SK-N-SH treated with all-trans-retinoic acid at 6 μM for 48 hours (cell line): ENCODE data around the gene NBAS.
"Not testable (repeated sequence)": the region's sequence is repeated elsewhere in the genome, so short reads cannot be mapped to it uniquely, and the experiment has no call there.

Experiments used
- ATAC-seq: fragments of 200-7000 bp; cut with Tn5 transposase; 3 replicates; pipeline ENCODE4 v1.9.1; 2020; ENCODE audit warnings: mild to moderate bottlenecking, moderate library complexity
- ARNTL ChIP-seq: fragments of 450-650 bp; formaldehyde crosslinking; IDR thresholded peaks from 2 replicates; pipeline ENCODE4 v1.5.0; 2020; ENCODE audit warnings: low read depth, mild to moderate bottlenecking, moderate library complexity, borderline replicate concordance
- BACH2 ChIP-seq: fragments of 250-450 bp; sonication (Bioruptor Pico); IDR thresholded peaks from 2 replicates; pipeline ENCODE4 v1.9.0; 2021; ENCODE audit warnings: mild to moderate bottlenecking, borderline replicate concordance
- CREB5 ChIP-seq: fragments of 250-450 bp; sonication (Bioruptor Pico); IDR thresholded peaks from 2 replicates; pipeline ENCODE4 v1.5.1; 2020; ENCODE audit warnings: low read depth, mild to moderate bottlenecking, moderate library complexity
- CSDC2 ChIP-seq: fragments of 250-450 bp; sonication (Bioruptor Pico); IDR thresholded peaks from 2 replicates; pipeline ENCODE4 v1.5.0; 2020; ENCODE audit warnings: mild to moderate bottlenecking, moderate library complexity
- CSRNP3 ChIP-seq: fragments of 250-450 bp; sonication (Bioruptor Pico); IDR thresholded peaks from 2 replicates; pipeline ENCODE4 v1.5.1; 2021; ENCODE audit warnings: mild to moderate bottlenecking, moderate library complexity
- GLIS3 ChIP-seq: fragments of 250-450 bp; sonication (Bioruptor Pico); IDR thresholded peaks from 2 replicates; pipeline ENCODE4 v1.5.0; 2020; ENCODE audit warnings: mild to moderate bottlenecking, moderate library complexity
- ISL1 ChIP-seq: fragments of 250-450 bp; sonication (Bioruptor Pico); IDR thresholded peaks from 2 replicates; pipeline ENCODE4 v2.1.2; 2022; ENCODE audit warnings: mild to moderate bottlenecking, moderate library complexity
- OSR1 ChIP-seq: fragments of 250-450 bp; sonication (Bioruptor Pico); IDR thresholded peaks from 2 replicates; pipeline ENCODE4 v1.8.0; 2022; ENCODE audit warnings: moderate library complexity, mild to moderate bottlenecking, inconsistent platforms
- PATZ1 ChIP-seq: fragments of 250-450 bp; sonication (Bioruptor Pico); IDR thresholded peaks from 2 replicates; pipeline ENCODE4 v1.8.0; 2020; ENCODE audit warnings: mild to moderate bottlenecking, moderate library complexity, borderline replicate concordance
- POU6F1 ChIP-seq: fragments of 250-450 bp; sonication (Bioruptor Pico); IDR thresholded peaks from 2 replicates; pipeline ENCODE4 v1.8.0; 2021; ENCODE audit warnings: low read depth, mild to moderate bottlenecking, moderate library complexity, borderline replicate concordance
- PPARA ChIP-seq: fragments of 250-450 bp; sonication (Bioruptor Pico); IDR thresholded peaks from 2 replicates; pipeline ENCODE4 v1.5.0; 2020; ENCODE audit warnings: mild to moderate bottlenecking, borderline replicate concordance
- RARB ChIP-seq: fragments of 250-450 bp; sonication (Bioruptor Pico); IDR thresholded peaks from 2 replicates; pipeline ENCODE4 v1.8.0; 2021; ENCODE audit warnings: mild to moderate bottlenecking, moderate library complexity
- SNAI2 ChIP-seq: fragments of 250-450 bp; sonication (Bioruptor Pico); IDR thresholded peaks from 2 replicates; pipeline ENCODE4 v1.5.0; 2020; ENCODE audit warnings: mild to moderate bottlenecking, moderate library complexity
- TCF4 ChIP-seq: fragments of 250-450 bp; sonication (Bioruptor Pico); IDR thresholded peaks from 2 replicates; pipeline ENCODE4 v1.8.0; 2021; ENCODE audit warnings: mild to moderate bottlenecking, moderate library complexity, borderline replicate concordance
- TOX ChIP-seq: fragments of 250-450 bp; sonication (Bioruptor Pico); IDR thresholded peaks from 2 replicates; pipeline ENCODE4 v1.8.0; 2021; ENCODE audit warnings: mild to moderate bottlenecking, moderate library complexity, borderline replicate concordance
- ZC3H10 ChIP-seq: fragments of 250-450 bp; sonication (Bioruptor Pico); IDR thresholded peaks from 2 replicates; pipeline ENCODE4 v1.5.1; 2021; ENCODE audit warnings: mild to moderate bottlenecking, moderate library complexity
- ZFP3 ChIP-seq: fragments of 250-450 bp; sonication (Bioruptor Pico); IDR thresholded peaks from 2 replicates; pipeline ENCODE4 v1.5.0; 2020; ENCODE audit warnings: mild to moderate bottlenecking, moderate library complexity
- ZFP30 ChIP-seq: fragments of 450-650 bp; formaldehyde crosslinking; IDR thresholded peaks from 2 replicates; pipeline ENCODE4 v1.5.0; 2022; ENCODE audit warnings: mild to moderate bottlenecking, moderate library complexity
- ZNF565 ChIP-seq: fragments of 450-650 bp; formaldehyde crosslinking; conservative IDR thresholded peaks from 2 replicates; pipeline ENCODE4 v1.5.0; 2020; ENCODE audit warnings: low read depth, mild to moderate bottlenecking, moderate library complexity
- ZNF70 ChIP-seq: fragments of 450-650 bp; formaldehyde crosslinking; IDR thresholded peaks from 2 replicates; pipeline ENCODE4 v1.5.0; 2020; ENCODE audit warnings: mild to moderate bottlenecking, moderate library complexity
- ZNF8 ChIP-seq: fragments of 450-650 bp; formaldehyde crosslinking; IDR thresholded peaks from 2 replicates; pipeline ENCODE4 v1.5.0; 2020; ENCODE audit warnings: mild to moderate bottlenecking, moderate library complexity

Gene NBAS

GRCh38 chr2:15260835-15261234, 300.3 kb downstream of the NBAS start:
- ATAC-seq, result no peak
- TF ChIP-seq OSR1 (CRISPR knock-in tag), result no peak
- TF ChIP-seq CREB5, result no peak
- TF ChIP-seq GLIS3, result no peak
- TF ChIP-seq ZNF70, result no peak
- TF ChIP-seq, all 23 proteins: peak for 0

- TF ChIP-seq ZFP30 (CRISPR knock-in tag) (no peak), SNAI2 (CRISPR knock-in tag) (no peak), RARB (CRISPR knock-in tag) (no peak), POU6F1 (CRISPR knock-in tag) (no peak), ISL1 (no peak), ZFP3 (no peak), ZNF70 (no peak), ARNTL (CRISPR knock-in tag) (no peak)
- ATAC-seq, result no peak
Observed at GRCh38 chr2:15260196-15260595, 300.9 kb downstream of the NBAS start.

GRCh38 chr2:15259356-15259756, 301.8 kb downstream of the NBAS start:
- no peak for ATAC-seq

GRCh38 chr2:15258385-15258784, 302.7 kb downstream of the NBAS start:
- not testable (repeated sequence) for ATAC-seq

More at GRCh38 chr2:15259356-15259756, 301.8 kb downstream of the NBAS start:
- TF ChIP-seq ZFP3, result no peak
- TF ChIP-seq PPARA, result no peak
- no peak for TF ChIP-seq POU6F1 (CRISPR knock-in tag)
- TF ChIP-seq GLIS3, result no peak
- TF ChIP-seq CREB5, result no peak
- TF ChIP-seq ZNF70, result no peak
- TF ChIP-seq ZNF8 (CRISPR knock-in tag), result no peak
- TF ChIP-seq CSRNP3 (CRISPR knock-in tag), result no peak
- TF ChIP-seq ARNTL (CRISPR knock-in tag), result no peak
- no peak for TF ChIP-seq ZNF565
- no peak for TF ChIP-seq ZC3H10
- TF ChIP-seq CSDC2 (CRISPR knock-in tag), result no peak
- TF ChIP-seq PATZ1, result no peak
- no peak for TF ChIP-seq SNAI2 (CRISPR knock-in tag)
- no peak for TF ChIP-seq TCF4 (CRISPR knock-in tag)
- no peak for TF ChIP-seq BACH2 (CRISPR knock-in tag)
- no peak for TF ChIP-seq TOX (CRISPR knock-in tag)
- TF ChIP-seq, all 23 proteins: peak for 0
